HG03097 (cell line): ENCODE results near the gene MAGI1.

Experiments used
- ATAC-seq: cut with Tn5 transposase; IDR thresholded peaks from one replicate; pipeline ENCODE4 v1.9.1; 2021; ENCODE audit not compliant: unreplicated experiment, low FRiP score

The MAGI1 gene

GRCh38 chr3:65479990-65480389 lies 558.7 kb downstream of the MAGI1 start:
- ATAC-seq, result no peak

- ATAC-seq, result no peak
Measured at GRCh38 chr3:65478551-65479500, 559.9 kb downstream of the MAGI1 start.

DNA sequence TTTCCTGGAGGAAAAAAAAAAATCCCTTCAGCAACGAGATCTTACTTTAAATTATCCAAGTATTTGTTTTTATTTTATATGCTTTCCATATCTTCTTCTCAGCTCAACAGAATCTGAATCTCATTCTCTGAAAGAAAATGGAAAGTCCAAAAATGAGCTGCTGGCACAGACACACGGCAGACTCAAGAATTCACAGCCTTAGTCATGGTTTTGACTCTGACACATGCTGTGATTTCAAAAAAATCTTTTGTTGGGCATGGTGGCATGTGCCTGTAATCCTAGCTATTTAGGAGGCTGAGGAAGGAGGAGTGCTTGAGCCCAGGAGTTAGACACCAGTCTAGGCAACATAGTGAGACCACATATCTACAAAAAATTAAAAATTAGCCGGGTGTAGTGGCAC lies 565.0 kb downstream of the MAGI1 start:
- ATAC-seq, result no peak

DNA sequence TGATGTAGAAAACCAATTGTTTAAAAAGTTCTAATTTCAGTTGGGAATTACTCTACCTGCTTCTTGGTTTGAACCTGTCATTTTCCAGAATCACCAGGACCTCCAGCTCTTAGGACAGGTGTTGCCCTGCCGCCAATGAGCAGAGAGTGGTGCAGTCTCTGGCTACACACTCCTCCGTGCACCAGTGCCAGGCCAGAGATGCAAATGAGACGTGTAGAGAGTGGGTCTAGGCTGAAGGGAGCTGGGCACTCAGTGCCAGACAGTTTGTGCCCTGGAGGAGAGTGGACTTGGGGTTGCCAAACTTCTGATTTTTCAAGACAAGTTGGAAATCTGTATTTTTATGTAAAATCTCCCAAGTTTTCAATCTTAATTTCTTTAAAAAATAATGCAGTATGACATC lies 566.2 kb downstream of the MAGI1 start:
- no peak for ATAC-seq

- ATAC-seq, result no peak
Measured at GRCh38 chr3:65466300-65466988, 572.3 kb downstream of the MAGI1 start.

DNA sequence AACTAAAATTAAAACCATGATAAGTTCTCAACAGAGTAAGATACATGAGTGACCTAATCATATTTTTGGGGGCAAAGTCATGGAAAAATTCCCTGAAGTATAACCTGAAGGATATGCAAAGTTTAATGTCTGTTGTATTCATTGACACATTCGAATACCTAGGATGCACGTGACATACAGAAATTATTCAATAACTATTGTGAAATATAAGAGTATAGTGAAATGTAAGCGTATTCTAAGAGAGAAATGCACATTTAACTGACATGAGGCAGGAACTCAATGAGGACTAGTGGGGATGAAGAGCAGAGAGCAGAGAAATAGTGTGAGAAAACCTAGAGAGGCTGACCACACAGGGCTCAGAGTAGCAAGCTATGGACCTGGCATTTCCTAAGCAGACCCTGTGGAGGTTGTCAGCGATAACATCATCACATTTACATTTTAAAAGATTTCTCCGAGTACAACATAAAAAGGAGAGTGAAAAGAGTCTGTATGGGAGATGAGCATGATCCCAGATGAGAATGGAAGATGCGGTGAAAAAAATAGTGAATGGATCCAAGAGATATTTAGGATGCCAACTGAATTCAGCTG lies 588.8 kb downstream of the MAGI1 start:
- ATAC-seq, result no peak

DNA sequence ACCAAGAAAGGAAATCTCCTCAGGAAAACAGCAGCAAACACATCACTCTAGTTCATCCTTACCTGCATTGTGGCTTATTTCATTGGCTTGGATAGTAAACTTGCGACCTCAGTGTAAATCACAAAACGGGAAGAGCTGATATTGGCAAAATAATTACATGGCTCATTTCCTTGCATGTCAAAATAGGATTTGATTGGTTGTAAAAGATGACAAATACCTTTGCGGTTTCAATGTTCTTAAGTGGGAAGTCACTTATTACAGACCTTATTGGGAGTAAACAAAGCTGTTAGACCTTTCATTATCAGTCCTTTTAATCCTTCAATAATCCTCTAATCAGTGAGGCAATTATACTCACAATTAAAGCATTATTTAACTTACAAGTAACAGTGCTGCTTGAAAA lies 590.6 kb downstream of the MAGI1 start:
- ATAC-seq, result no peak

GRCh38 chr3:65445573-65446169 lies 593.0 kb downstream of the MAGI1 start:
- ATAC-seq, result no peak

- no peak for ATAC-seq
Measured at GRCh38 chr3:65444447-65444815, 594.3 kb downstream of the MAGI1 start.

DNA sequence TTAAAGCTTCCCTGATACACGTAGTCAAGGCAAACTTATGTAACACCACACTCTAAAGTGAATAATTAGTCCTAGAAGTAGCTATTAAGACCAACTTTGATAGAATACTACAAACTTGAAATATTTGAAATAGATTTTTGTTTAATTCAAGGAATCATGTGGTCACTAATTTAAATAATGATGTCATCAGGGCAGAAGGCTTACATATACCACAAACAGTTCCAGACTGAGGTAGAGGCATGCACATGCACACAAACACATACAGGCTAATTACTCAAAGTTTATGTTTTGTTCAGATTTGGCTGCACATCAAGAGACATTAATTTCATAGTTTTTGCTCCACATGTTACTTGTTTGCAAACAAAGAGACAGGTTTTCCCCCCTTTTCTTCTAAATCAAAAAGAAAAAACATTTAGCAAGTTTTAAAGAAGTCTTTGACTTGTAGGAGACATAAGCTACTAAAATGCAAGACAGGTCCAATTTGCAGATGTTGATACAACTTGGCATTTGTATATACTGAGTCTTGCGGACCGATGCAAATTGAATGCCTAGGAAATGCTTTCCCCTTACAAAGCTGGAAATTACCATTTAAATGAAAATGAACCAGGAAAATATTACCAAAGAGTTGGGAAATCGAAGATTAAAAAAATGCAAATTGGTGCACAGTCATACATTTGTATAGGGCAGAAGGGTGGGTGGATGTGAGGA lies 594.8 kb downstream of the MAGI1 start:
- no peak for ATAC-seq

- no peak for ATAC-seq
Measured at GRCh38 chr3:65439641-65440284, 599.0 kb downstream of the MAGI1 start.

DNA sequence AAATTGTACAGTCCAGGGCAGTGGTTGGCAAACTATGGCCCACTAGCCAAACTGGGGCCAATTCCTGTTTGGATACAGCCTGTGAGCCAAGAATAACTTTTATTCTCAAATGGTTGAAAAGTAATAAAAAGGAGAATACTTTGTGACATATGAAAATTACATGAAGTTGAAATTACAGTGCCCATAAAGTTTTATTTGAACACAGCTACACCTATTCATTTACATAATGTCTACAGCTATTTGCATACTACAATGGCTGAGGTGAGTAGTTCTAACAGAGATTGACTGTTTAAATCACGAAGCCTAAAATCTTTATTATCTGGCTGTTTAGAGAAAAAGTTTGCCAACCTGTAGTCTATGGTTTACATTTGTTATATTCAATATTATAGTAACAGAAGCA lies 600.1 kb downstream of the MAGI1 start:
- no peak for ATAC-seq

DNA sequence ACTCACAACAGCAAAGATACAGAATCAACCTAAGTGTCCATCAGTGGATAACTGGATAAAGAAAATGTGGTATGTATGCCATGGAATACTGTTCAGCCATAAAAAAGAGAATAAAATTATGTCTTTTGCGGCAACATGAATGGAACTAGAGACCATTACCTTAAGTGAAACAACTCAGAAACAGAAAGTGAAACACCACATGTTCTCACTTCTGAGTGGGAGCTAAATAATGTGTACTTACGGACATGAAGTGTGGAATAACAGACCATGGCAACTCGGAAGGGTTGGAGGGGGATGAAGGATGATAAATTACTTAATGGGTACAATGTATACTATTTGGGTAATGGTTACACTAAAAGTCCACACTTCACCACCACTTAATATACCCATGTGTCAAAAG lies 600.6 kb downstream of the MAGI1 start:
- ATAC-seq, result no peak

DNA sequence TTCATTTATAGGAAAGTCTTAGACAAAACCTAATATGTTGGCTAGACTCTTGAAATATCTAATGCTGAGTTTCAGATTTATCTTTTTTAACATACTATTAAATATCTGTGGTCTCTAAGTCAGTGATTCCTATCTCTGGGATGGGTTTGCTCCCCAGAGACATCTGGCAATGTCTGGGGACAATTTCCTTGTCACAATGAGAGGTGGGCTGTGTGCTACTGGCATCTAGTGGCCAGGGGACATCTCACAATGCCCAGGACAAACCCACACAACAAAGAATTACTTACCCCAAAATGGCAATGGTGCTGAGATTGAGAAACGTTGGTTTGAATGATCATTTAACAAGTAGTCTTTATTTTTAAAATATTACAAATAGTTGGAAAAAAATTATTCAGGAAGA lies 602.1 kb downstream of the MAGI1 start:
- no peak for ATAC-seq

DNA sequence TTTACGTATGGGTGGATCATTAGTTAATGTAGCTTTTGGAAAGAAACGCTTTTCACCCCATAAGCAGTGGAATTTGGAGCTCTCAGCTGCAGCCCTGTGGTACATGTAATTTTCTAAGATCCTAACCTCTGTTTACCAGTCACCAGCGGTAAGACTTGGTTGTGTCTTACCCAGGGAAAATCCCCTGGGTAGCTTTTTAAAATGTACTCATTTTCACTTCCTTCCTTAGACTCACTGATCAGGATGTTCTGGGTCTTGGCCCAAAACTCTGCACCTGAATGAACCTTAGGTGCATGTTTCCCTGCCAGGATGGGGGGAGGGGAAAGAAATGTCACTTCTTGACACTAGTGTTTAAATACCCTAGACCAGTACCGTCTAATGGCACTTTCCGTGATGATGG lies 605.2 kb downstream of the MAGI1 start:
- ATAC-seq, result no peak

- ATAC-seq, result no peak
Measured at GRCh38 chr3:65432388-65433003, 606.2 kb downstream of the MAGI1 start.

- ATAC-seq, result no peak
Measured at GRCh38 chr3:65425880-65426279, 612.8 kb downstream of the MAGI1 start.

DNA sequence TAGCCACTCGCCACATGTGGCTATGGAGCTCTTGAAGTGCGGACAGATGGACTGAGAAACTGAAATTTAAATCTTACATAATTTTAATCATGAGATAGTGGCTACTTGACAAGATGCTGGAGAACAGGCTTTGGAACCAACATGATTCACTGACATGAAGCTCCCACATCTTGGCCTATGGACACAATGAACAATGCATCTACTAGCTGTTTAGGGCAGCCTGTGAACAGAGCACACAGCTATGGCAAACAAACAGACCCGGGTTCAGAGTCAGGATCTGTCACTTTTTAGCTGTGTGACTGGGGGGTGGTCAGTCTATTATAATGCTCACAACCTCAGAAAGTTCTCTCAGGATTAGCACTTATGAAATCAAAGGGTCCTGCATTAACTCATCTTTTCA lies 616.6 kb downstream of the MAGI1 start:
- ATAC-seq, result no peak

- ATAC-seq, result no peak
Measured at GRCh38 chr3:65419233-65419632, 619.5 kb downstream of the MAGI1 start.

GRCh38 chr3:65413891-65414290 lies 624.8 kb downstream of the MAGI1 start:
- no peak for ATAC-seq
